ENCODE results near the gene EGFL8.
"Not testable (repeated sequence)": the region's sequence is repeated elsewhere in the genome, so short reads cannot be mapped to it uniquely, and the experiment has no call there.

EGFL8 gene

GRCh38 chr6:32183483-32184083 is 19.2 kb downstream of the EGFL8 start:
- DNase-seq (ENCODE audit: low read depth, low spot score), result no peak

- DNase-seq (ENCODE audit: low read depth, low spot score), result no peak
Observed at GRCh38 chr6:32184084-32184640, 19.8 kb downstream of the EGFL8 start, which contains the start of gene AGER. TSS of gene AGER (minus strand) at chr6:32184253. CDS start at chr6:32184222, 31 bp downstream.

- DNase-seq (ENCODE audit: low read depth, low spot score), result peak; percentile 89
Observed at GRCh38 chr6:32185681-32186131, 21.3 kb downstream of the EGFL8 start.

GRCh38 chr6:32186151-32186840 is 21.9 kb downstream of the EGFL8 start:
- not testable (repeated sequence) for DNase-seq (ENCODE audit: low read depth, low spot score)

GRCh38 chr6:32187009-32187709 is 22.8 kb downstream of the EGFL8 start:
- no peak for DNase-seq (ENCODE audit: low read depth, low spot score)

GRCh38 chr6:32187725-32188380 is 23.5 kb downstream of the EGFL8 start:
- DNase-seq (ENCODE audit: low read depth, low spot score), result not testable (repeated sequence)

GRCh38 chr6:32188381-32189068 is 24.1 kb downstream of the EGFL8 start:
- peak; percentile 28 for DNase-seq (ENCODE audit: low read depth, low spot score)

GRCh38 chr6:32189069-32189741 is 24.8 kb downstream of the EGFL8 start:
- no peak for DNase-seq (ENCODE audit: low read depth, low spot score)

- DNase-seq (ENCODE audit: low read depth, low spot score), result no peak
Observed at GRCh38 chr6:32189742-32190053, 25.3 kb downstream of the EGFL8 start.

- DNase-seq (ENCODE audit: low read depth, low spot score), result peak; percentile 93
Observed at GRCh38 chr6:32190054-32190851, 25.9 kb downstream of the EGFL8 start, which contains the start of gene PBX2. TSS of gene PBX2 (minus strand) at chr6:32190202. CDS start at chr6:32189915, 287 bp downstream.

- no peak for DNase-seq (ENCODE audit: low read depth, low spot score)
Observed at GRCh38 chr6:32190911-32191677, 26.7 kb downstream of the EGFL8 start.

- DNase-seq (ENCODE audit: low read depth, low spot score), result no peak
Observed at GRCh38 chr6:32191696-32192607, 27.6 kb downstream of the EGFL8 start.

- no peak for DNase-seq (ENCODE audit: low read depth, low spot score)
Observed at GRCh38 chr6:32192608-32193039, 28.2 kb downstream of the EGFL8 start, which contains the start of gene GPSM3. TSS of gene GPSM3 (minus strand) at chr6:32192643. CDS start at chr6:32192513, 130 bp downstream.

- not testable (repeated sequence) for DNase-seq (ENCODE audit: low read depth, low spot score)
Observed at GRCh38 chr6:32193096-32193495, 28.7 kb downstream of the EGFL8 start.

GRCh38 chr6:32194388-32194787 is 30.0 kb downstream of the EGFL8 start:
- DNase-seq (ENCODE audit: low read depth, low spot score), result no peak

- peak; percentile 67 for DNase-seq (ENCODE audit: low read depth, low spot score)
Observed at GRCh38 chr6:32194825-32195651, 30.6 kb downstream of the EGFL8 start.

GRCh38 chr6:32195652-32195901 is 31.2 kb downstream of the EGFL8 start:
- peak; percentile 100 for DNase-seq (ENCODE audit: low read depth, low spot score)
